TTC549 (cell line): ENCODE measurements around the gene ATP9A.
"Not testable (repeated sequence)": the region's sequence is repeated elsewhere in the genome, so short reads cannot be mapped to it uniquely, and the experiment has no call there.

ENCODE experiments used
- FAIRE-seq: peaks from 2 replicates; lab custom pipeline; 2012; peaks lifted over from hg19 to GRCh38; lab: Jason Lieb, UNC

Gene ATP9A

GRCh38 chr20:51791626-51792025 lies 23.4 kb upstream of the ATP9A start:
- FAIRE-seq, result no peak

- FAIRE-seq, result no peak
Measured at GRCh38 chr20:51790256-51790655, 22.1 kb upstream of the ATP9A start.

- no peak for FAIRE-seq
Measured at GRCh38 chr20:51789434-51789833, 21.2 kb upstream of the ATP9A start.

DNA sequence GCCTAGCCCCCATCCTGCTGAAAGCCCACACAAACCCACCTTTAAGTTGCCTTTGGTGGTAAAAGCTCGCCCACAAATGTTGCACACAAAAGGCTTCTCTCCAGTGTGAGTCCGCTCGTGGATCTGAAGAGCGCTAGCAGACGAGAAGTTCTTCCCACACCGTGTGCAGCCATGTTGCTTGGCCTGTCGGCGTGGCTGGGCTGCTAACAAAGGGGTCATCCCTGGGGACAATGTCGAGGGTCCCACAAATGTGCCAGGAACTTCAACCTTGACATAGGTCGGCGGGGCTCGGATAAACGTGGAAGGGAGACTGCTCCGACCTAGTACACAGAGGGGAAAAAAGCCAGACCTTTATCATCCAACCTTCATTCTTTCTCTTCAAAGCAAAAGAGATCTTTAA lies 20.6 kb upstream of the ATP9A start:
- FAIRE-seq, result no peak

- FAIRE-seq, result no peak
Measured at GRCh38 chr20:51784299-51784698, 16.1 kb upstream of the ATP9A start.

DNA sequence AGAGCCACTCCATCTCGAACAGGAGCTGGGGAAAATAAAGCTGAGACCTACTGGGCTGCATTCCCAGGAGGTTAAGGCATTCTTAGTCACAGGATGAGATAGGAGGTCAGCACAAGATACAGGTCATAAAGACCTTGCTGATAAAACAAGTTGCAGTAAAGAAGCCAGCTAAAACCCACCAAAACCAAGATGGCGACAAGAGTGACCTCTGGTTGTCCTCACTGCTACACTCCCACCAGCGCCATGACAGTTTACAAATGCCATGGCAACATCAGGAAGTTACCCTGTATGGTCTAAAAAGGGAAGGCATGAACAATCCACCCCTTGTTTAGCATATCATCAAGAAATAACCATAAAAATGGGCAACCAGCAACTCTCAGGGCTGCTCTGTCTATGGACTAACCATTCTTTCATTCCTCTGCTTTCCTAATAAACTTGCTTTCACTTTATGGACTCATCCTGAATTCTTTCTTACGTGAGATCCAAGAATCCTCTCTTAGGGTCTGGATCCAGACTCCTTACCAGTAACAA lies 10.1 kb upstream of the ATP9A start:
- not testable (repeated sequence) for FAIRE-seq

GRCh38 chr20:51775241-51775640 lies 7.1 kb upstream of the ATP9A start:
- FAIRE-seq, result no peak

- no peak for FAIRE-seq
Measured at GRCh38 chr20:51772236-51772635, 4.0 kb upstream of the ATP9A start.

- FAIRE-seq, result no peak
Measured at GRCh38 chr20:51769976-51770615, 1.9 kb upstream of the ATP9A start.

DNA sequence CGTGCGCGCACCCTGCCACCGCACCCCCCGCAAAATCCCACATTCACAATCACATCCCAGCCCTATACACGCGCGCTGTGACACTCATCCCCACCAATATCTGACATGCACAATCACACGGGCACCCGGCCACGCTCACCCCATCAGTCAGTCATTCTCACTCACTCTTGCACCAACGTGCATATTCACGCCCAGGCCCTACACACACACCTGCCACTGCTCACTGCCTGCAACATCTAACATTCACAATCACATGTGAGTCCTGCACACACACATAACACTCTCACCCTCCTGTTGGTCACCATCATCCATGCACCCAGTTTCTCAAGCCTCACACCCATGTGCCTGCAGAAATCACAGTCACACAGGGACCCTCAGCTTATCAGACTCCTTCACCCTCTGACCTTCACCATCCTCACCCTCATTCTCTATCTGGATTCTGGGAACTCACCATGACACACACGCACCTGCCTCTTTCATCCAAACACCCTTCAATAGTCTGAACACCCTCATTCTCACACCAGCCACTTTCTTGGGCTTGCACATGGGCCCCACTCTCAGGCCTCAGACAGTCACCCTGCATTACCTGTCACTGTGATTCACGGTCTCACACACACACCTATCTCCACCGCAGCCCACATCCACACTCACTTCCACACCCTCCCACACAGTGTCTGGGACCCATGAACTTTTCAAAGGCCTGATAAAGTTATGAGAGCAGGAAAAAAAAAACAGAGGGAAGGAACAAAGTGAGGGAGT lies 748 bp upstream of the ATP9A start:
- no peak for FAIRE-seq

- FAIRE-seq, result no peak
Measured at GRCh38 chr20:51766994-51767866, 960 bp downstream of the ATP9A start.

DNA sequence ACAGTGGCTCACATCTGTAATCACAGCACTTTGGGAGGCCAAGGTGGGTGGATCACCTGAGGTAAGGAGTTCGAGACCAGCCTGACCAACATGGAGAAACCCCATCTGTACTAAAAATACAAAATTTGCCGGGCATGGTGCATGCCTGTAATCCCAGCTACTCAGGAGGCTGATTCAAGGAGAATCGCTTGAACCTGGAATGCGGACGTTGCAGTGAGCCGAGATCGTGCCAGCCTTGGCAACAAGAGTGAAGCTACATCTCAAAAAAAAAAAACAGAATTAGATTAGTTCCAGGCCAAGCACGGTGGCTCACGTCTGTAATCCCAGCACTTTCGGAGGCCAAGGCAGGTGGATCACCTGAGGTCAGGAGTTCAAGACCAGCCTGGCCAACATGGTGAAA lies 2.8 kb downstream of the ATP9A start:
- not testable (repeated sequence) for FAIRE-seq

DNA sequence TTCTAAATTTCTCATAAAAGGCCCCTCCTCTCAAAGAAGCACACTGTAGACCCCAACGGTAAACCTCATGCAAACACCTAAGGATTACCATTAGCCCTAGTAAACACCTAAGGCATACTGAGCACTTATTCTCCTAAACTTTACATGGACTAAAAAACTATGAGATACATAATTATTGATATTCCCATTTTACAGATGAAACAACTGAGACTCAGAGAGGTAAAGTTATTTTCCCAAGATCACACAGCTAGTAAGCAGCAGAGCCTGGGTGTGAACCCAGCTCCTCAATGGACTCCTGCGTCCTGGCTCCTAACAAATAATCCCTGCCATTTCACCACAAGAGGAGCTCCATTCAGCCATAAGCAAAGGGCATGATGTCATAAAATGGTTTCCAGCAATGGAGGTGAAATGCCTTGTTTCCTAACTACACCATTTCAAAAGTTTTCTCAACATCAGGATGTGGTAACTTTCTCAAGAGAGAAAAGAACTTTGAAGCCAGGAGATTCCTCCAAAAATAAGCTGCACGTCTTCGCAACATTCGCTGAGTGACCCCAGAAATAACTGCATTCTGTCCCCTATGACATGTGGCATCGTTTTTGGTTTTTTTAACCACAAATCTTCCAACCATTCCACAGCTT lies 4.1 kb downstream of the ATP9A start:
- no peak for FAIRE-seq

DNA sequence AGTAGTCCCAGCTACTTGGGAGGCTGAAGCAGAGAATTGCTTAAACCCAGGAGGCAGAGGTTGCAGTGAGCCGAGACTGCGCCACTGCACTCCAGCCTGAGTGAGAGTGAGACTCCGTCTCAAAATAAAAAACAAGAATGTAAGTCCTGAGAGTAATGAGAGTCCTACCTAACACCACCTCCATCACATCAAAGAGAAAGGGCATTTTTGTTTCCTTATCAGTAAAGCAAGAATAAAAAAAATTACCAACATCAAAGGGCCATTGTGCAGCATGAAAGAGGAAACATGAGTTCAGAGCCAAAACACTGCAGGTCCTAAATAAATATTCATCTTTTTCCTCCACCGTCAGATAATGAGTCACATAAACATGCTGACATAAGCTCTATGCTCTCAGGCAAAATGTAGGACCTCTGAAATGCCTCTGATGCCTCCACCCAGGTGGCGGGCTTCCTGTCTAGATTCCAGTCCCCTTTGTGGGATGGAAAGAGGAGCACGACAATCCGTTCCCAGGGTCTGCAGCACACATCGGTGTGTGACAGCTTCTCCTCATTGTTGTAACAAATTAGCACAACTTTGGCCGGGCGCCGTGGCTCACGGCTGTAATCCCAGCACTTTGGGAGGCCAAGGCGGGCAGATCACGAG lies 7.2 kb downstream of the ATP9A start:
- FAIRE-seq, result no peak

GRCh38 chr20:51759769-51760510 lies 8.2 kb downstream of the ATP9A start:
- no peak for FAIRE-seq

DNA sequence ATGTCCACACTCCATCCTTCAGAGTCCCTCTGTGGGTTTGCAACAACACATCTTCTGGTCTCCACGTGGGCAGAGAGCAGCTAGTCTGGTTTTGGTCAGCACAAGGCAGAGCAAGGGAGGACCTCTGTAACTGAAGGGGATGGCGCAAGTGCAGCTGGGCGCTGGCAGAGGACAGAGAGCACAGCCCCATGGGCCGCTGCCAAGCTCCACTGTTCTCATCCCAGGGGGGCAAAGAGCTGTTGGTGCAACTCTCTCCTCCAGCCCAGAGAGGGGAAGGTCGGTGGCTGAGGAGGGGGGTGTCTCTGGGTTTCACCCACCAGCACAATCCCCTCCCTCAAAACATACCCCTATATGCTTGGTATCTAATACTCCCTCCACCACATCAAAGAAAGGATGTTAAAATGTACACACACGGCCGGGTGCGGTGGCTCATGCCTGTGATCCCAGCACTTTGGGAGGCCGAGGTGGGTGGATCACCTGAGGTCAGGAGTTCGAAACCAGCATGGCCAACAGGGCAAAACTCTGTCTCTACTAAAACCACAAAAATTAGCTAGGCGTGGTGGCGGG lies 9.1 kb downstream of the ATP9A start:
- FAIRE-seq, result no peak

- FAIRE-seq, result no peak
Measured at GRCh38 chr20:51757226-51757625, 11.0 kb downstream of the ATP9A start.

GRCh38 chr20:51756653-51757052 lies 11.5 kb downstream of the ATP9A start:
- no peak for FAIRE-seq

DNA sequence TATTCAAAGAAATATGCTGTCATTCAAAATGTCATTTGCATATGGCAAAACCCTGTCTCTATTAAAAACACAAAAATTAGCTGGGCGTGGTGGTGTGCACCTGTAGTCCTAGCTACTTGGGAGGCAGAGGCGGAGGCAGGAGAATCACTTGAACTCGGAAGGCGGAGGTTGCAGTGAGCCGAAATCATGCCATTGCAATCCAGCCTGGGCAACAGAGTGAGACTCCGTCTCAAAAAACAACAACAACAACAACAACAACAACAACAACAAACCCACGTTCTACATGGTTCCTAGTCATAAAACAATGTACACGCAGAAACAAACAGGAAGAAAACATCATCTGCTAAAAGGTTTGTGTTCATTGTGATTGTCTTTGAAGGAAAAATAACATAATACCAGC lies 15.0 kb downstream of the ATP9A start:
- FAIRE-seq, result not testable (repeated sequence)

- no peak for FAIRE-seq
Measured at GRCh38 chr20:51752343-51752951, 15.7 kb downstream of the ATP9A start.
